HG02588 (cell line): ENCODE measurements around the gene PAX5.

ENCODE experiments used
- ATAC-seq: cut with Tn5 transposase; IDR thresholded peaks from one replicate; pipeline ENCODE4 v1.9.1; 2021; ENCODE audit warnings: mild to moderate bottlenecking, moderate library complexity; ENCODE audit not compliant: unreplicated experiment

The PAX5 gene

GRCh38 chr9:36905101-36906066 lies 128.7 kb downstream of the PAX5 start:
- no peak for ATAC-seq

- ATAC-seq: no peak
Measured at GRCh38 chr9:36903541-36904435, 130.3 kb downstream of the PAX5 start.

GRCh38 chr9:36902861-36903524 lies 131.1 kb downstream of the PAX5 start:
- no peak for ATAC-seq

- no peak for ATAC-seq
Measured at GRCh38 chr9:36902080-36902716, 131.9 kb downstream of the PAX5 start.

- ATAC-seq: no peak
Measured at GRCh38 chr9:36901528-36901927, 132.5 kb downstream of the PAX5 start.

- no peak for ATAC-seq
Measured at GRCh38 chr9:36900856-36901220, 133.2 kb downstream of the PAX5 start.

GRCh38 chr9:36900136-36900855 lies 133.8 kb downstream of the PAX5 start:
- no peak for ATAC-seq

GRCh38 chr9:36899406-36899805 lies 134.7 kb downstream of the PAX5 start:
- ATAC-seq: no peak

- ATAC-seq: no peak
Measured at GRCh38 chr9:36898431-36899020, 135.5 kb downstream of the PAX5 start.

GRCh38 chr9:36897478-36897877 lies 136.6 kb downstream of the PAX5 start:
- no peak for ATAC-seq

- ATAC-seq: no peak
Measured at GRCh38 chr9:36897019-36897418, 137.0 kb downstream of the PAX5 start.

GRCh38 chr9:36896296-36896695 lies 137.8 kb downstream of the PAX5 start:
- no peak for ATAC-seq

GRCh38 chr9:36895744-36896260 lies 138.3 kb downstream of the PAX5 start:
- ATAC-seq: no peak

- no peak for ATAC-seq
Measured at GRCh38 chr9:36894695-36895310, 139.3 kb downstream of the PAX5 start.

GRCh38 chr9:36893911-36894310 lies 140.2 kb downstream of the PAX5 start:
- no peak for ATAC-seq

GRCh38 chr9:36893184-36893583 lies 140.9 kb downstream of the PAX5 start:
- ATAC-seq: no peak

GRCh38 chr9:36892279-36892678 lies 141.8 kb downstream of the PAX5 start:
- ATAC-seq: no peak

- no peak for ATAC-seq
Measured at GRCh38 chr9:36891341-36891811, 142.7 kb downstream of the PAX5 start.

GRCh38 chr9:36889844-36890243 lies 144.2 kb downstream of the PAX5 start:
- ATAC-seq: no peak
